Stimulated activated CD4-positive, alpha-beta T cell treated with anti-CD3 and anti-CD28 coated beads, Interleukin-2, amount 100 ng/mL, for 48 hours (primary cell): ENCODE data around the gene MTERF1.
"Not testable (repeated sequence)": the region's sequence is repeated elsewhere in the genome, so short reads cannot be mapped to it uniquely, and the experiment has no call there.

ENCODE experiments used
- DNase-seq, 2 donors: peaks; one replicate each; pipeline ENCODE4 v3.0.0-alpha.2; 2020

The MTERF1 gene

GRCh38 chr7:91880413-91881241, at the start of gene MTERF1:
MTERF1 (minus strand) TSS chr7:91880702; CDS start chr7:91880083, 619 bp downstream.
- peak; percentile 93 to 94 for DNase-seq

DNA sequence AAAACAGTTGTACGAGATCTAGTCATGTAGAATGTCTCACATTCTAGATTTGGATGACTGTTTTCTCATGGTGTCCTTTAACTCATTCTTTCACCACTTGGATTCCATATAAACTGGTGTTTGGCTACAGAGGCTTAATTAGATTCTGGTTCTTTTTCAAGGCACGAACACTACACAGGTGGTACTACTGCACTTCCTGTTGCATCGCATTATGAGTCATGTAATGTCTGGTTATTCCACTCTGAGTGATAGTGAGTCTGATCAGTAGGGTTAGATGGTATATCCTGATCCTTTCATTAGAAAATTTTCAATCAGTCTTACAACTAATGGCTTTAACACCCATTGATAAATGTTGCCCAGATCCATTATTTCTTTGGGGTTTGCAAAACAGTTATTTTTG, 49.0 kb upstream of the MTERF1 start:
- DNase-seq: no peak

DNA sequence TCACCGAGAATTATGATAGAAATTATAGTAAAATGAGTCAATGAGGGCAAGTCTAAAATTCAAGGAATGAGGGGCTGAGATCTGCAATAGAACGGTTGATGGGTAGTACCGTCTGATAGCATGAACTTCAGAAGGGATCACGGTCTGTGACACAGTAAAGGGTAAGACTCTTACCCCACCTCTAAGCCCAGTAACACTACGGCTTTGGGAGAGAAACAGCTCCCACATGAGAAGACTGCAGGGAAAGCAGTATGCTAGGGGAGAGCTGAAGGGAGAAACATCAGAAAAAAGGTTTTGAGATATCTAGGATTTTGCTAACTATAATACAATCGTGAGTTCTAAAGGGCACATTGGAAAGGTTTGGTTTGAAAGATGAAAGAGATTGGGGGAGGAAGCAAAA, 47.4 kb upstream of the MTERF1 start:
- no peak for DNase-seq

- no peak for DNase-seq
Observed at GRCh38 chr7:91922857-91923256, 42.4 kb upstream of the MTERF1 start.

GRCh38 chr7:91918356-91918755, 37.9 kb upstream of the MTERF1 start:
- DNase-seq: no peak

- DNase-seq: no peak
Observed at GRCh38 chr7:91916051-91916440, 35.5 kb upstream of the MTERF1 start.

- no peak for DNase-seq
Observed at GRCh38 chr7:91915401-91916050, 35.0 kb upstream of the MTERF1 start.

DNA sequence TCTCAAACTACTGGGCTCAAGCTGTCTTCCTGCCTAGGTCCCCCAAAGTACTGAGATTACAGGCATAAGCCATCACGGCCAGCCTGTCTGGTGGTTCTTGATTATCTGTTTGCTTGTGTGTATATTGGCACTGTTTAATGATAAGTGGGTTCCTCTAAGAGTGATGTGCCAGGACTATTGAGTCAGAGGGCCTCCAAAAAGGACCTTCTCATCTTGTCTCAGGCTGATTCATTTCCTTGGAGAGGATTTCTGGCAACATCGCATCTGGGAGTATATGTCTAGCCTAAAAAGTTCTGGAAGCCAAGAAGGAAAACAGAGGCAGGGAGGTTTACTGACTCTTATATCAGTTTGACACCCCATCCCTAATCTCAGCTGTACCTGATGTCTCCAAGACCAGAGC, 33.1 kb upstream of the MTERF1 start:
- DNase-seq: no peak

GRCh38 chr7:91912494-91912893, 32.0 kb upstream of the MTERF1 start:
- DNase-seq: no peak

- no peak for DNase-seq
Observed at GRCh38 chr7:91911121-91911520, 30.6 kb upstream of the MTERF1 start.

DNA sequence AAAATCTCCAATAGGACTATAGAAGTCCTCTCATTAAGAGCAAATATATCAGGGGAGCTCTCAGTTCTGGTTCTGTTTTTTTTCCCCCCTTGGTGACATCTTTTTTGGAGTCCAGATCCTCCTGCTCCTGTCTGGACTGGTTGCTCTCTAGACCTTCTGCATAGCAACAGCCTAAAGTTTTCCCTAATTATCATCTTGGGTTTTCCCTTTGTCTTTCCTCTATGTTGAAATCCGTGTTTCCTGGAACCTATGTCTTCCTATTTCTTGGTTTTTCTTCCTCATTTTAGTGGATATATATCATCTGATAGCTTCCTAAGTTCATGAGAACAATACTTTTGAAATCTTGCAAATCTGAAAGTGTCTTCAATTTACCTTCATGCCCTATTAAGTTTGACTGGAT, 29.7 kb upstream of the MTERF1 start:
- no peak for DNase-seq

- no peak for DNase-seq
Observed at GRCh38 chr7:91899563-91899962, 19.1 kb upstream of the MTERF1 start.

DNA sequence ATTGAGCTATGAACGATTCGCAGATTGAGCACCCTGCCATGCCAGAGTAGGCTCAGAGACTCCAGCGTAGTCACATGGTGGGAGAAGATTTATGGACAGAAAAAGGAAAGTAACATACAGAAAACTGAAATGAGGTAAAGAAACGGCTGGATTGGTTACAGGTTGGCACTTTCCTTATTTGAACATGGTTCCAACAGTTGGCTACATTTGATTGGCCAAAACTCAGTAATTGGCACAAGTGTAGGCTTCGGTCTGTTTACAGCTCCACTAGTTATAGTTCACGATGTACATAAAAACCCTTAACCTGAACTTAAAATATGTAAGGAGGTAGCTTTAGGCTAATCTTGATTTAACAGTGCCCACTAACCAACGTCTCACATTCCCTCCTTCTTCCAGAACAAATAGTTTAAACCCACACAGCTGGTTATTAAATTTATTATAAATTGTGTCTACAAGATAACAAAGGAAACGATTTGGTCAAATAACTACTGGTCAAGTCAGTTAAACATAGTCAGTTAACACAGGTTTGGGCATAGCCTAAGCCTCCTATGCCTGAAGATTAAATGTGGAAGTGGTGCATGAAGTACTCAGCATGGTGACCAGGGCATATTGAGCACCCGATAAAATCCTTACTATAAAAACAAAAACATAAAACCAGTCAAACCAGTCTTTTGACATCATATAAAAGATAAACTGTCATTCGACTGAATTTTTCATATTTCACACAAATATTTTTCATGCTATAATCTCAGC, 17.9 kb upstream of the MTERF1 start:
- no peak for DNase-seq

- no peak for DNase-seq
Observed at GRCh38 chr7:91894781-91895480, 14.4 kb upstream of the MTERF1 start.

- DNase-seq: not testable (repeated sequence)
Observed at GRCh38 chr7:91893699-91894098, 13.2 kb upstream of the MTERF1 start.

DNA sequence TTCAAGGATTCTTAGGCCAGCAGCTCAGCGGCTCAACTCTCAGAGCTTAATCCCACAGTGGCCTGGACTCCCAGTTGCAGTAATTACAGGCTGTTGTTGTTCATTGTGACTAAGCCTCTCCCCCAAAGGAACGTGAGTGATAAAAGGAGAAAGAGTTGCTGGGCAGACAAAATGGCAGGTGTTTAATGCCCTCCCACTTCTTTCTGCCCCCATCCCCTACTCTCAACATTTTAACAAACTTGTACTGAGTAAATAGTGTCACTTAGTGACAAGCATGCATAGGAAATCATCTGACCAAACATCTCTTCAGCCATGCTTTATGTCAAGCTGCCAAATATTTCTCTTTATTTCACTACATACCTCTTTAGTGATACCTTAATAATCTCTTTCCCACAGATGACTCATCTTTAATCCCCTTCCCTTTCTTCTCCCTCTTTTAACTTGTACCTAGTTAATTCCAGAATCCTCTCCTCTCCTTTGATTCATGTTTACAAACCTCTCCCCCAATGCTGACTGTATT, 12.4 kb upstream of the MTERF1 start:
- DNase-seq: no peak

DNA sequence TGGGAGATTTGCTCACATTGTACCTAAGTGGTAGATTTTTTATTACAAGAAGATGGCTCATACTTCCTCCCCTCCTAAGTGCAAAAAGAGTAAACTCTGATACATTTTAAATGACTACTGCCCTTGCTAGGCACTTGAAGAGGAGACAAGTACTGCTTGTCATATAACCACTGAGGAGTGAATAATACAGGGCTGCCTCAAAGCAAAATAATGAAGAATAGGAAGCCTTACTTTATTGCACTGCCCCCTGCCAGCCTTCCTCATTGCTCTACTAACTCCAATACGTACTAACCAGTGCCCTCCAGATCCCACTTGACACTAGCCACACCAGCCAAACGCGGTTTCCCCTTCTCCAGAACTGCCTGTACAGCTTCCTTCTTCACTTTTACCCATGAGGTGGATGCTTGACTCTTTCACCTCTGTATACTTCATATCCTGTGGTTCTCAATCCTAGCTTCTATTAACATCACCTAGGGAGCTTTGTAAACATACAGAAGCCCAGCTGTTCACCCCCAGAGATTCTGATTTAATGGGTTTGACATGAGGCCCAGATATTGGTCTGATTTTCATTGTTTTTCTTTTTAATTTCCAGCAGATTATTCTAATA, 11.7 kb upstream of the MTERF1 start:
- DNase-seq: no peak

DNA sequence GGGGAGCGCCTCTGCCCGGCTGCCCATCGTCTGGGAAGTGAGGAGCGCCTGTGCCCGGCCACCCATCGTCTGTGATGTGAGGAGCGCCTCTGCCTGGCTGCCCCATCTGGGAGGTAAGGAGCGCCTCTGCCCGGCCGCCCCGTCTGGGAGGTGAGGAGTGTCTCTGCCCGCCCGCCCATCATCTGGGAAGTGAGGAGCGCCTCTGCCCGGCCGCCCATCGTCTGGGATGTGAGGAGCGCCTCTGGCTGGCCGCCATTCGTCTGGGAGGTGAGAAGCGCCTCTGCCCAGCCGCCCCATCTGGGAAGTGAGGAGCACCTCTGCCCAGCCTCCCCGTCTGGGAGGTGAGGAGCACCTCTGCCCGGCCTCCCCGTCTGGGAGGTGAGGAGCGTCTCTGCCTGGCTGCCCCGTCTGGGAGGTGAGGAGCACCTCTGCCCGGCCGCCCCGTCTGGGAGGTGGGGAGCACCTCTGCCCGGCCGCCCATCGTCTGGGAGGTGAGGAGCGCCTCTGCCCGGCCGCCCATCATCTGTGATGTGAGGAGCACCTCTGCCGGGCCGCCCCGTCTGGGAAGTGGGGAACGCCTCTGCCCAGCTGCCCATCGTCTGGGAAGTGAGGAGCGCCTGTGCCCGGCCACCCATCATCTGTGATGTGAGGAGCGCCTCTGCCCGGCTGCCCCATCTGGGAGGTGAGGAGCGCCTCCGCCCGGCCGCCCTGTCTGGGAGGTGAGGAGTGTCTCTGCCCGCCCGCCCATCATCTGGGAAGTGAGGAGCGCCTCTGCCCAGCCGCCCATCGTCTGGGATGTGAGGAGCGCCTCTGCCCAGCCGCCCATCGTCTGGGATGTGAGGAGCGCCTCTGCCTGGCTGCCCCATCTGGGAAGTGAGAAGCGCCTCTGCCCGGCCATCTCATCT, 8.0 kb upstream of the MTERF1 start:
- DNase-seq: not testable (repeated sequence)

DNA sequence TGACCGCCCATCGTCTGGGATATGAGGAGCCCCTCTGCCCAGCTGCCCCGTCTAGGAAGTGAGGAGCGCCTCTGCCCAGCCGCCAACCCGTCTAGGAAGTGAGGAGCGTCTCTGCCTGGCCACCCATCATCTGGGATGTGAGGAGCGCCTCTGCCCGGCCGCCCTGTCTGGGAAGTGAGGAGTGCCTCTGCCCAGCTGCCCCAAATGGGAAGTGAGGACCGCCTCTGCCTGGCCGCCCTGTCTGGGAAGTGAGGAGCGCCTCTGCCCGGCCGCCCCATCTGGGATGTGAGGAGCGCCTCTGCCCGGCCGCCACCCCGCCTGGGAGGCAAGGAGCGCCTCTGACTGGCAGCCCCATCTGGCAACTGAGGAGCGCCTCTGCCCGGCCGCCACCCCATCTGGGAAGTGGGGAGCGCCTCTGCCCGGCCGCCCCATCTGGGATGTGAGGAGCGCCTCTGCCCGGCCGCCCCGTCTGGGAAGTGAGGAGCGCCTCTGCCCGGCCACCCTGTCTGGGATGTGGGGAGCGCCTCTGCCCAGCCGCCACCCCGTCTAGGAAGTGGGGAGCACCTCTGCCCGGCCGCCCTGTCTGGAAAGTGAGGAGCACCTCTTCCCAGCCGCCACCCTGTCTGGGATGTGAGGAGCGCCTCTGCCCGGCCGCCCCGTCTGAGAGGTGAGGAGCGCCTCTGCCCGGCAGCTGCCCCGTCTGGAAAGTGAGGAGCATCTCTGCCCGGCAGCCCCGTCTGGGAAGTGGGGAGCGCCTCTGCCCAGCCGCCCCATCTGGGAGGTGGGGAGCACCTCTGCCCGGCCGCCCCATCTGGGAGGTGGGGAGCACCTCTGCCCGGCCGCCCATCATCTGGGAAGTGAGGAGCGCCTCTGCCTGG, 7.1 kb upstream of the MTERF1 start:
- not testable (repeated sequence) for DNase-seq

DNA sequence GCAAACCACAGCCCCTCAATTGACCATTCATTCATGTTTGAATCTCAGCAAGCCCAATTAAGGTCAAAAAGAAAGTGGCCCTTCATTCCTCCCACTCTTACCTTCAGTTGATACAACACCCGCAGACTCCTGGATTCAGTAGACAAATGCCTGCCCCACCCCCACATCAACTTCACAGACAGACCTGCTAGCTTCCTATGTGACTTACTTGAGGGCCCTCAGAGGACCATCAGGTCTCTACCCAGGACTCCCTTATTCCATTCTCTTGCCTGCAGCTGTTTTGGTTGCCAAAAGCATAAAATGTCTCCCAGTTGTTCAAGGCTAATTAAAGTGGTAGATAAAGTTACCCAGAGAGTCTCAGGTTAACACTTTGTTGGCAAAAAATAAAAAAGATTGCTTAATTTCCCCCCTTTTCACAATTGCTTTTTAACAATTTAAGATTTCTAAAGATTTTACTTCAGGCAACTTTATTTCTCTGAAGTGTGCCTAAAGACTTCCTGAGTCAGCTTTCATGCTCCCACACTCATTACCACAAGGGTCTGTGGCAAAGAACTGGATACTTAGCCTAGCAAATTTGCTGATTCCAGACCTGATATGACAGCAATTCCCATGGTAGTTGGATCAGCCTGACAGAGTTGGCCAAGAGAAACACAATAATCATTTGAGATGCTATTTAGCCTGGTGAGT, 3.3 kb upstream of the MTERF1 start:
- DNase-seq: no peak
